Kidney epithelial cell (primary cell): ENCODE data around the gene VTI1A. TPM values are rescaled to one million over a fixed set of nuclear protein-coding genes. Genes with fewer than 3 reads are reported as not detected.

ENCODE experiments used
- DNase-seq: peaks from one replicate; pipeline ENCODE4 v3.0.0-alpha.2; 2010; ENCODE audit warnings: low read depth
- H3K27me3 ChIP-seq: 2 replicates; pipeline ENCODE4 v1.6.0; 2011; ENCODE audit warnings: low read length; ENCODE audit not compliant: control insufficient read depth, insufficient read depth
- H3K36me3 ChIP-seq: 2 replicates; pipeline ENCODE4 v1.5.1; 2011; ENCODE audit warnings: low read length; ENCODE audit not compliant: control insufficient read depth, insufficient read depth
- H3K4me3 ChIP-seq: 2 replicates; pipeline ENCODE4 v1.5.1; 2011; ENCODE audit warnings: low read depth, mild to moderate bottlenecking, control low read depth, low read length
- total RNA-seq: library from RNA; depleted of rRNA; stranded (reverse); fragments of >200 nt; gene quantifications from 2 replicates; pipeline ENCODE4 v1.2.3, GENCODE V29; 2015
- TF ChIP-seq, protein P1 (sequence below): IDR thresholded peaks from 2 replicates; pipeline ENCODE4 v1.5.1; 2011; ENCODE audit warnings: mild to moderate bottlenecking, moderate library complexity, low read length, control low read depth, inconsistent platforms; ENCODE audit not compliant: insufficient read depth, poor library complexity, severe bottlenecking

VTI1A gene
- total RNA-seq, 1 donor from 2014 or later = 45.7 TPM

DNA sequence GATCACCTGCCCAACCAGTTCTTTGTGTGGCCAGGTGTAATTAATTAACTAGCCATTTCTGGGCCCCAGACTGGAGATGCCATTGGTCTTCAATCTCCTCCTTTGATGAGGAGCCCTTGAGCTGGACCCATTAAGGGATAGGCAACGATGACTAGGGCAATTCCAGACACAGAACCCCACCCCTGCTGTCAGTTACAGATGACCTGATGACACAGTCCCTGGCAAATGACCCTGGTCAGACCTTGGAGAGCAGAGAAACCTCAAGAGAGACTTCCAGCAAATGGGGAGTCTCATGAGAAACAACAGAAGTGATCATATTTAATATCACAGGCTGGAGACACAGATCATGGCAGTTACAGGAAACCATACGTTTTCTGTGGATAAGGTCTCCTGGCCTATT is 401.2 kb downstream of the VTI1A start:
- Histone ChIP-seq H3K36me3 (no peaks in the 10 kb centered on the region), H3K27me3 (no peaks in the 10 kb centered on the region), H3K4me3 (no peak overlapping the region)
- TF ChIP-seq, protein P1, sequence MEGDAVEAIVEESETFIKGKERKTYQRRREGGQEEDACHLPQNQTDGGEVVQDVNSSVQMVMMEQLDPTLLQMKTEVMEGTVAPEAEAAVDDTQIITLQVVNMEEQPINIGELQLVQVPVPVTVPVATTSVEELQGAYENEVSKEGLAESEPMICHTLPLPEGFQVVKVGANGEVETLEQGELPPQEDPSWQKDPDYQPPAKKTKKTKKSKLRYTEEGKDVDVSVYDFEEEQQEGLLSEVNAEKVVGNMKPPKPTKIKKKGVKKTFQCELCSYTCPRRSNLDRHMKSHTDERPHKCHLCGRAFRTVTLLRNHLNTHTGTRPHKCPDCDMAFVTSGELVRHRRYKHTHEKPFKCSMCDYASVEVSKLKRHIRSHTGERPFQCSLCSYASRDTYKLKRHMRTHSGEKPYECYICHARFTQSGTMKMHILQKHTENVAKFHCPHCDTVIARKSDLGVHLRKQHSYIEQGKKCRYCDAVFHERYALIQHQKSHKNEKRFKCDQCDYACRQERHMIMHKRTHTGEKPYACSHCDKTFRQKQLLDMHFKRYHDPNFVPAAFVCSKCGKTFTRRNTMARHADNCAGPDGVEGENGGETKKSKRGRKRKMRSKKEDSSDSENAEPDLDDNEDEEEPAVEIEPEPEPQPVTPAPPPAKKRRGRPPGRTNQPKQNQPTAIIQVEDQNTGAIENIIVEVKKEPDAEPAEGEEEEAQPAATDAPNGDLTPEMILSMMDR = no peak
- DNase-seq = no peak

DNA sequence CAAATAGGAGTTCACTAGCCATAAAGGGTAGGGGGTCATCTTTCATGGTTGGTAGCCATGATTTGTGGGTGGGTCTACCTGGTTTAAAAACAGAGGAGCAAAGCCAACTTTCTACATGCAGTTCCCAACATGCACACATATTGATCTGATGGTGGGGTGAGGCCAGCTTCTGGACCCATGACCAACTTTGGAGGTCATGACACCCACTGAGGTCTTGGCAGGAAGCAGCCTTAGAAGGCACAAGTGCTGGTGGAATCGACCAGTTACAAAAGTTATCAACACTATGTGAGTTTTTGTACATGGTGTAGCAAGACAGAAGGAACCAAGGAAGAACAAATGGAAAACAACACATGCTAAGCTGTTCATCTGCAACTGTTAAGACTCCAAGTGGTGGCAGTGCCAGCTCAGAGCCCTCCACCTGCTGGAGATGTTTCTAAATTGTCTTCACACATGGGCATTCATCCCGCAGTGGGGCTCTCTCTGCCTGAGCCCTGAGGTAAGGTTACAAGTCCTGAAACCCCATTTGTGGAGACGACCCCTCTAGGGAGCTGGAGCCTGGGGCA is 401.9 kb downstream of the VTI1A start:
- no peak overlapping the region for H3K4me3 ChIP-seq
- no peak for DNase-seq
- H3K36me3 ChIP-seq = no peaks in the 10 kb centered on the region
- H3K27me3 ChIP-seq = no peaks in the 10 kb centered on the region
- TF ChIP-seq, protein P1 = no peak

DNA sequence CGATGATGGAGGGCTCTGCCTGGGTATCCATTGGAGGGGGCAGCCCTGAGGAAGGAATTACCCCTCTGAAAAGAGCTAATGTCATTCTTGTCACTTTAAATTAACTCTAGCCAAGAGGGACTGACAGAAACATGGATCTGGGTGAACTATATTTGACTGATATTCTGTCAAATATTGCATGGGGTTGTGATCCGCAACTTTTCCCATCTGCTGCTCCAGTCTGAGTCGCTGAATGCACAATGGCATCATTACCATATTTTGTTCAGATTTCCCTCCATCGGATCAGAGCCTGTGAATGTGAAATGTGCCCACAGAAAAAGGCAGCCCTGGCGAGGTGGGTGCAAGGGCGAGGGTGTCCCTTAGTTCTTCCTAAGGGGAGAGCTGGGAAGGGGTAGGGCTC is 402.5 kb downstream of the VTI1A start:
- Histone ChIP-seq H3K36me3 (no peaks in the 10 kb centered on the region), H3K27me3 (no peaks in the 10 kb centered on the region), H3K4me3 (no peak overlapping the region)
- DNase-seq = no peak
- TF ChIP-seq, protein P1 = no peak

GRCh38 chr10:112851181-112851580 is 404.2 kb downstream of the VTI1A start:
- Histone ChIP-seq H3K4me3 (no peak overlapping the region), H3K36me3 (no peaks in the 10 kb centered on the region), H3K27me3 (no peaks in the 10 kb centered on the region)
- no peak for DNase-seq
- TF ChIP-seq, protein P1 = no peak

DNA sequence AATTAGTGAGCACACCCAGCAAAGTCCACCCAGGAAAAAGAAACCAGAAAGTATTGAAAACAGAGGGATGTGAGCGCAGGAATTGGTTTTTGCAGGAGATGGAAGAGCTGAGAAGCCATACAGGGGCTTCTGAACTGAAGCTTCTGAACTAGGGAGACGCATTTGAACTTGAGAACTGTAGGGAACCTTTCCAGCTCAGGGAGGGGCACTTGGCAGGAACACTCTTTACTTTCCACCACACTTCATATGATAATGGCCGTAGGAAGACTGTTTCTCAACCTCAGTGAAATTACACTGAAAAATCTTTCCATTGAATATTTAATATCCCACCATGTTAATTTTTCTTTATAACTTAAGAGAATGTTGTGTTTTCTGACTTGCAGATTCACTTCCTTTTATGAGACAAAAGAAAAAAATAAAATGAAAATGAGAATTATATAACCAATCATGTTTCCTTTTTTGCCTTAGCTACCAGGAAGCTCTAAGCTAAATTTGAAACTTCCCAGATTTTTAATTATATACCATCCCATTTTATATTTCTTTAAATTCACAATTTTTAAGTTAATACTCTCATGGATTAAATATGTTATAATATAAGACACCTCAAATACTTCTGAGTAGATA is 404.7 kb downstream of the VTI1A start:
- Histone ChIP-seq H3K27me3 (no peaks in the 10 kb centered on the region), H3K36me3 (no peaks in the 10 kb centered on the region), H3K4me3 (no peak overlapping the region)
- no peak for DNase-seq
- TF ChIP-seq, protein P1 = no peak

DNA sequence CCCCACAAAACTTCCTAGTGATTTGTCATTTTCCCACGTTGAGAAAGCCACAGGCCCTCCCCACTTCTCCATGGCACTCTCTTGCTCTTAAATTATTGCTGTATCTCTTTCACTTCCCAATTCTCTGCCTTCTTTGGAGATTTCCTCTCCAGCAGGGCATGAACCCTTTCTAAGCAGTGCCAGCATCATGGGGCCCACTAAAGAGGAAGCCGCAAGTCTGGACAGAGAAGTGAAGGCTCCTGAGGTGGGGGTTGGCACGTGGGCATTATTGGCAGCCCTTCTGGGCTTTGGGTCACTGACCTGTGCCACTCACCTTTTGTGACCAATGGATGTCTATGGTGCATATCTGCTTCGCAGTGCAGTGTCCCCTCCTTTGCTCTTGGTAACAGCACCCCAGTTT is 405.3 kb downstream of the VTI1A start:
- H3K4me3 ChIP-seq = no peak overlapping the region
- no peaks in the 10 kb centered on the region for H3K27me3 ChIP-seq
- TF ChIP-seq, protein P1 = no peak
- no peaks in the 10 kb centered on the region for H3K36me3 ChIP-seq
- no peak for DNase-seq
